ENCODE results near the gene C1S.

C1S gene

DNA sequence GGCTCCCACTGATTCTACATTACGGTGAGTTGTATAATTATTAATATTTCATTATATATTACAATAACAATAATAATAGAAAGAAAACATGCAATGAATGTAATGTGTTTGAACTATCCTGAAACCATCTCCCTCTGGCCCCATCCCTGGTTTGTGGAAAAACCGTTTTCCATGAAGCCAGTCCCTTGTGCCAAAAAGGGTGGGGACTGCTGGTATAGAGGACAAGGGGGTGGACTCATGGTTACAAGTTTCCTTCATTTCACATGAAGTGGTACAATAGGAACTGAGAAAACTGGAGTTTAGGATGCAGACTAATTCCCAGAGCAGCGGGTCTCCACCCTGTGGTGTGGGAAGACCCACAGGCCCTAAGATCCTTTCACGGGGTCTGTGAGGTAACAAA is 51.5 kb downstream of the C1S start:
- Histone ChIP-seq H3K4me1 (ENCODE audit: low read length) (0 out of 2 replicates have a peak, but pooled peaks cover 15% of the 10 kb centered on the region), H3K27me3 (replicated peaks; ENCODE audit: insufficient read depth, low read length) (no peaks in the 10 kb centered on the region), H3K9me3 (replicated peaks; ENCODE audit: insufficient read depth, low read length) (no peaks in the 10 kb centered on the region), H3F3A (ENCODE audit: insufficient read depth, low read length) (peaks cover 11% of the 10 kb centered on the region; the same call in 1 of the 2 replicates), H3K4me2 (ENCODE audit: low read depth, low read length) (no peak overlapping the region), H4K20me1 (ENCODE audit: insufficient read depth, low read length) (no peaks in the 10 kb centered on the region), H3K9me2 (replicated peaks; ENCODE audit: insufficient read depth, low read length) (no peaks in the 10 kb centered on the region), H3K9ac (ENCODE audit: low read length) (no peak overlapping the region), H3K36me3 (replicated peaks; ENCODE audit: insufficient read depth, low read length) (no peaks in the 10 kb centered on the region), H2AFZ (ENCODE audit: low read length) (no peak overlapping the region), H3K27ac (ENCODE audit: low read length) (no peak overlapping the region), H3K4me3 (ENCODE audit: low read length) (no peak overlapping the region), H3K79me2 (ENCODE audit: low read length) (peaks cover 8% of the 10 kb centered on the region; the same call in 1 of the 2 replicates)
- no peak for DNase-seq
- no peak for TF ChIP-seq CTCF (IDR thresholded peaks at IDR 0.05; ENCODE audit: low read length)
- no peak for TF ChIP-seq EZH2 (optimal IDR thresholded peaks at IDR 0.05; ENCODE audit: low read depth, low read length)
- no peak for TF ChIP-seq EZH2phosphoT487 (IDR thresholded peaks at IDR 0.05; ENCODE audit: low read length)

DNA sequence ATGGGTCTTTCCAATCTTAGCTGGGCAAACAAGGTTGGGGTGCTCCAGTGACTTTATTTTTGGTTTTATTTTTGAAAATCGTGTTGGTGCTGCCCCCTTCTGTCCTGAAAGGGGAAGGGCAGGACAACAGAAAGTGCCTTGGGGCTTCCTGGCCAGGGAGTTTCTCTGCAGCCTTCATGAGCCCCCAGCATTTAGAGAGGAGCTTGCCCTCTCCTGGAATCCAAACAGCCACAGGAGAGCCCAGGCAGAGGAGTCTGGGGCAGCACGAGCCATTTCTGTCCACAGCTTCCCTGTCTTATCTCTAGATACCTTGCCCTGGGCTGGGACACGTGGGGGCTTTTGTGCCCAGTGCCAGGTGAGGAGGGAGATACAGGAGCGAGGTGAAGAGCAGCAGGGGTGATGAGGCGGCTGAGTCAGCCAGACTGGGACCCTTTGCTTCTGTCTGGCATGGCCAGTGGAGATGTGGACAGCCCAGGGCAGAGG is 52.9 kb downstream of the C1S start:
- H3K36me3 ChIP-seq (replicated peaks; ENCODE audit: insufficient read depth, low read length) = no peaks in the 10 kb centered on the region
- H3K27me3 ChIP-seq (replicated peaks; ENCODE audit: insufficient read depth, low read length) = no peaks in the 10 kb centered on the region
- peaks cover 2% of the 10 kb centered on the region; the same call in 1 of the 2 replicates for H3F3A ChIP-seq (ENCODE audit: insufficient read depth, low read length)
- peak overlapping the region; percentile 33; the same call in 1 of the 2 replicates for H3K4me2 ChIP-seq (ENCODE audit: low read depth, low read length)
- H3K9me3 ChIP-seq (replicated peaks; ENCODE audit: insufficient read depth, low read length) = no peaks in the 10 kb centered on the region
- no peaks in the 10 kb centered on the region for H4K20me1 ChIP-seq (ENCODE audit: insufficient read depth, low read length)
- H3K27ac ChIP-seq (ENCODE audit: low read length) = no peak overlapping the region
- DNase-seq = peak; percentile 56
- H2AFZ ChIP-seq (ENCODE audit: low read length) = no peak overlapping the region
- H3K4me1 ChIP-seq (ENCODE audit: low read length) = 0 out of 2 replicates have a peak, but pooled peaks cover 13% of the 10 kb centered on the region
- no peaks in the 10 kb centered on the region for H3K9me2 ChIP-seq (replicated peaks; ENCODE audit: insufficient read depth, low read length)
- peaks cover 8% of the 10 kb centered on the region; the same call in 1 of the 2 replicates for H3K79me2 ChIP-seq (ENCODE audit: low read length)
- H3K9ac ChIP-seq (ENCODE audit: low read length) = no peak overlapping the region
- TF ChIP-seq EZH2phosphoT487 (IDR thresholded peaks at IDR 0.05; ENCODE audit: low read length) (no peak), EZH2 (optimal IDR thresholded peaks at IDR 0.05; ENCODE audit: low read depth, low read length) (no peak), CTCF (IDR thresholded peaks at IDR 0.05; ENCODE audit: low read length) (peak; percentile 78)
- H3K4me3 ChIP-seq (ENCODE audit: low read length) = no peak overlapping the region

GRCh38 chr12:7114008-7114407 is 53.5 kb downstream of the C1S start:
- Histone ChIP-seq H3K9ac (ENCODE audit: low read length) (no peak overlapping the region), H3K4me1 (ENCODE audit: low read length) (0 out of 2 replicates have a peak, but pooled peaks cover 13% of the 10 kb centered on the region), H3K4me2 (ENCODE audit: low read depth, low read length) (no peak overlapping the region), H3K4me3 (ENCODE audit: low read length) (no peak overlapping the region), H2AFZ (ENCODE audit: low read length) (no peak overlapping the region), H3K9me3 (replicated peaks; ENCODE audit: insufficient read depth, low read length) (no peaks in the 10 kb centered on the region), H3K36me3 (replicated peaks; ENCODE audit: insufficient read depth, low read length) (no peaks in the 10 kb centered on the region), H3K79me2 (ENCODE audit: low read length) (peaks cover 7% of the 10 kb centered on the region; the same call in 1 of the 2 replicates), H3K27ac (ENCODE audit: low read length) (no peak overlapping the region), H3F3A (ENCODE audit: insufficient read depth, low read length) (no peaks in the 10 kb centered on the region), H3K9me2 (replicated peaks; ENCODE audit: insufficient read depth, low read length) (no peaks in the 10 kb centered on the region), H3K27me3 (replicated peaks; ENCODE audit: insufficient read depth, low read length) (no peaks in the 10 kb centered on the region), H4K20me1 (ENCODE audit: insufficient read depth, low read length) (no peaks in the 10 kb centered on the region)
- DNase-seq = no peak
- no peak for TF ChIP-seq EZH2 (optimal IDR thresholded peaks at IDR 0.05; ENCODE audit: low read depth, low read length)
- no peak for TF ChIP-seq CTCF (IDR thresholded peaks at IDR 0.05; ENCODE audit: low read length)
- TF ChIP-seq EZH2phosphoT487 (IDR thresholded peaks at IDR 0.05; ENCODE audit: low read length) = no peak
